ENCODE results near the gene NCKAP5.

DNA sequence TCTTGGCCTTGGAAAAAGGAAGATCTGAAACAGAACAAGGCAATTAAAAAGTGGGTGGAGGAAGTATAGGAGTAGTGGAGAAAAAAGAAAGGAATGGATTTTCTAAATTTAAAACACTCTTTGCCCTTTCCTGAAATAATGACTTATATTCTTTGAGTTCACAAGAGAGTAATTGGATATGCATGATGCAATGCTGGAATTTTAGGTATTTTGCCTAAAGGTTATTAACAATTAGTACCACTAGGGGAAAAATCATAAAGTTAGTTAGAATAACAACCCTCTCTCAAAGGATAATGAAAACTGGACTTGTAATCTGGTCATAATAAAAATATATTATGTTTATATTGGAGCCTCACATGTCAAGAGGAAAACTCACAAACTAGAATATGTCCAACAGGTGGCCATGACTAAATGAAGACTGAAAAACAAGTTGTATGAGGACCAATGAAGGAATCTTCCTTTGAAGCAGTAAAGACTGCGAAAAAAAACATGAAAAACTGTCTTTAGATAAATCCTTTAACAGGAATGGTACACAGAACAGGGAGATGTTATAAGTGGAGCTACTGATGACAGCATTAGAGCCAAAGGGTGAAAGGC is 281.8 kb downstream of the NCKAP5 start:
- TF ChIP-seq CTCF (IDR thresholded peaks at IDR 0.05) (peak in 2 of 12 donors; percentile 14 to 17), POLR2A (IDR thresholded peaks at IDR 0.05) (no peak)
